Measurements from ENCODE around the gene HERPUD2. TPM values are rescaled to one million over a fixed set of nuclear protein-coding genes. Genes with fewer than 3 reads are reported as not detected.

HERPUD2 gene
- total and polyA plus RNA-seq, 2 of the 8 experiments (the other 6 are each of a cell fraction or from before 2014, with no cell fraction given), result 18.3 to 27.3 TPM

DNA sequence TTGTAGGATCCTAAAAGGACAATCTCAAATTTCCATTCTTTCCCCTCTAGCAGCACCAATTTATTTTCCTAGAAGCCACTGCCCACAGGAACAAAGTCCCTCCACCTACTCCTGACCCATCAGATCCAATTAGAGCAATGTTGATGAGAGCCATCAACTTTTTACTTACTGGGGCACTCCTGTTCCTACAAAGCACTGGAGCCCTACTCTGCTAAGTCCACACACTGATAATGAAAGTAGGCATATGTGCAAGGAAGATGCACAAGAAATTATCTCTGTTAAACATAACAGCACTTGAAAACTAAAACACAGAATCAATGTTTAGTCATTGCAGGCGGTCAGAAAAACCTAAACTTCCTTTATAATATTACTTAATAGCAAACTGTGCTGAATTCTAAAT lies 3.6 kb downstream of the HERPUD2 start:
- DNase-seq (ENCODE audit: low read depth in 1 of 2, low spot score in 2 of 2), result no peak
- Histone ChIP-seq H2BK12ac (ENCODE audit: low read depth, low read length) (no peak overlapping the region), H3K18ac (ENCODE audit: extremely low read depth, low read length) (no peak overlapping the region), H3K23ac (ENCODE audit: insufficient read length) (no peak overlapping the region), H3K4me1 (replicated peaks in 1 of 4; ENCODE audit: control insufficient read depth in 3 of 4, insufficient read depth in 4 of 4, low read length in 3 of 4) (peaks cover 2 to 6% (median 4%) of the 10 kb centered on the region in 4 experiments; a peak in 5 of 7 replicates), H3K79me2 (ENCODE audit: control insufficient read depth in 1 of 2, insufficient read depth in 2 of 2, low read length in 2 of 2) (peaks cover 0 to 62% of the 10 kb centered on the region in 2 experiments; a peak in 2 of 4 replicates), H2BK5ac (ENCODE audit: low read depth, low read length) (no peak overlapping the region), H2BK120ac (replicated peaks; ENCODE audit: low read depth, low read length) (no peak overlapping the region), H3K14ac (ENCODE audit: insufficient read length) (no peak overlapping the region), H3K23me2 (ENCODE audit: low read depth, low read length) (peaks cover 6% of the 10 kb centered on the region; the same call in 1 of the 2 replicates), H2BK20ac (ENCODE audit: low read length) (no peak overlapping the region), H3K27me3 (replicated peaks in 1 of 4; ENCODE audit: control insufficient read depth in 3 of 4, extremely low read depth in 1 of 4, insufficient read depth in 3 of 4, low read length in 3 of 4) (no peaks in the 10 kb centered on the region; a peak in 3 of 7 replicates), H3K27ac (ENCODE audit: low read depth, low read length) (no peak overlapping the region), H3K4me2 (ENCODE audit: insufficient read depth in 1 of 2, low read depth in 2 of 2, low read length in 2 of 2) (peak overlapping the region in 1 of 2 experiments; percentile 95; a peak in 2 of 4 replicates), H3K9me3 (ENCODE audit: insufficient read depth in 2 of 2, low read depth in 1 of 2, low read length in 1 of 2) (no peaks in the 10 kb centered on the region), H3K79me1 (ENCODE audit: low read depth, low read length) (no peaks in the 10 kb centered on the region; the same call in 1 of the 2 replicates), H2AK5ac (ENCODE audit: low read depth, low read length) (no peak overlapping the region), H2BK15ac (ENCODE audit: low read length) (no peak overlapping the region), H3K36me3 (ENCODE audit: control insufficient read depth in 2 of 4, insufficient read depth in 4 of 4, low read length in 3 of 4) (no peaks in the 10 kb centered on the region), H3K56ac (replicated peaks; ENCODE audit: insufficient read length, low read depth, low read length) (no peak overlapping the region), H4K8ac (ENCODE audit: extremely low read depth, insufficient read depth, low read length) (no peak overlapping the region), H2AFZ (ENCODE audit: low read length) (no peak overlapping the region), H3K4ac (replicated peaks; ENCODE audit: insufficient read length, low read depth, low read length) (no peak overlapping the region), H4K20me1 (replicated peaks in 1 of 2; ENCODE audit: control insufficient read depth in 1 of 2, insufficient read depth in 2 of 2, low read length in 2 of 2) (peaks cover 0 to 2% of the 10 kb centered on the region in 2 experiments), H3K9ac (replicated peaks in 1 of 4; ENCODE audit: extremely low read depth in 1 of 4, low read depth in 3 of 4, low read length in 3 of 4) (no peak overlapping the region), H4K5ac (ENCODE audit: insufficient read length, low read depth, low read length) (no peak overlapping the region), H3K4me3 (ENCODE audit: extremely low read depth in 1 of 4, insufficient read depth in 2 of 4, low read depth in 3 of 4, low read length in 4 of 4) (no peak overlapping the region), H4K91ac (replicated peaks; ENCODE audit: insufficient read length, low read length) (no peak overlapping the region)
- WGBS, 2 experiments (ENCODE audit: extremely low coverage in 1 of 2, insufficient coverage in 1 of 2, insufficient read length in 1 of 2, insufficient replicate concordance in 2 of 2, low coverage in 1 of 2, low lambda C conversion rate in 2 of 2, missing lambda C conversion rate in 1 of 2), result 86% methylated on average over 1 of the region's 1 CpG; no CpG with 5 or more reads in 1 of the 2 experiments
- POLR2A ChIA-PET (ENCODE audit: partially characterized antibody), result no interaction called here
- no peak for FAIRE-seq
- CTCF ChIA-PET (ENCODE audit: partially characterized antibody), result no interaction called here
- TF ChIP-seq GTF2F1 (IDR thresholded peaks at IDR 0.05; ENCODE audit: borderline replicate concordance, low read depth, low read length) (no peak), POLR2AphosphoS5 (IDR thresholded peaks at IDR 0.05; ENCODE audit: low read depth, low read length) (no peak), YY1 (IDR thresholded peaks at IDR 0.05; ENCODE audit: low read depth, low read length) (no peak), NRF1 (IDR thresholded peaks at IDR 0.05; ENCODE audit: low read depth, low read length) (no peak), CBX8 (IDR thresholded peaks at IDR 0.05; ENCODE audit: borderline replicate concordance, low read depth, low read length) (no peak), SIRT6 (IDR thresholded peaks at IDR 0.05; ENCODE audit: low read length) (no peak), SP4 (IDR thresholded peaks at IDR 0.05; ENCODE audit: low read length) (no peak), SP2 (IDR thresholded peaks at IDR 0.05; ENCODE audit: low read length) (no peak), KDM5A (IDR thresholded peaks at IDR 0.05; ENCODE audit: low read length) (no peak), HDAC2 (IDR thresholded peaks at IDR 0.05; ENCODE audit: borderline replicate concordance in 1 of 2, low read depth in 2 of 2, low read length in 2 of 2) (no peak), KDM1A (IDR thresholded peaks at IDR 0.05; ENCODE audit: borderline replicate concordance, low read length) (no peak), SUZ12 (IDR thresholded peaks at IDR 0.05; ENCODE audit: low read length) (no peak), JUN (IDR thresholded peaks at IDR 0.05; ENCODE audit: low read depth, low read length) (no peak), SIX5 (IDR thresholded peaks at IDR 0.05; ENCODE audit: low read depth, low read length) (no peak), KDM4A (IDR thresholded peaks at IDR 0.05; ENCODE audit: low read depth, low read length, severe bottlenecking) (no peak)

Measured in H1 (cell line).